HCT116 (cell line): ENCODE measurements around the gene RNF8. TPM values are rescaled to one million over a fixed set of nuclear protein-coding genes. Genes with fewer than 3 reads are reported as not detected.

Experiments
- ATAC-seq: fragments of 200-7000 bp; cut with Tn5 transposase; 2 replicates; pipeline ENCODE4 v1.9.1; 2020; ENCODE audit warnings: mild to moderate bottlenecking, moderate library complexity
- BruUV-seq: library from RNA; stranded (reverse); fragments of 400-500 nt; replicated peaks from 2 replicates; lab custom pipeline; 2021; lab: Mats Ljungman, UMichigan
- CTCF ChIA-PET: fragments of 300-600 bp; sonication (Branson Sonifier 250); formaldehyde crosslinking; loops from one replicate; lab custom pipeline; 2021; ENCODE audit warnings: antibody characterized with exemption; lab: Charles Lee
- POLR2A ChIA-PET: fragments of 300-600, 350-600 bp; sonication (Branson Sonifier 250); formaldehyde crosslinking; loops from one replicate; lab custom pipeline; 2021; ENCODE audit warnings: antibody characterized with exemption; lab: Charles Lee
- RAD21 ChIA-PET, 2 experiments: fragments of 300-600 bp; sonication (Branson Sonifier 250); formaldehyde crosslinking; loops; one replicate each; lab custom pipeline; 2023; ENCODE audit warnings: low total read pairs in 2 of 2; ENCODE audit not compliant: uncharacterized antibody in 2 of 2, unreplicated experiment in 2 of 2, low non-redundant PET in 1 of 2; lab: Charles Lee
- DNase-seq: peaks from one replicate; pipeline ENCODE4 v3.0.0-alpha.2; 2010; ENCODE audit warnings: low read depth, low spot score
- H2AFZ ChIP-seq: fragments of 200-600 bp; shearing (Covaris generic), sonication (generic); 2 replicates; pipeline ENCODE4 v1.6.1; 2017; ENCODE audit warnings: low read depth, mixed run types, mixed read lengths, antibody characterized with exemption, low read length; ENCODE audit not compliant: poor library complexity, severe bottlenecking
- H3K27ac ChIP-seq: 2 replicates; pipeline ENCODE4 v1.5.1; 2012; ENCODE audit warnings: low read depth, low read length
- H3K27me3 ChIP-seq: fragments of 200-600 bp; sonication (generic); 2 replicates; pipeline ENCODE4 v1.6.1; 2016; ENCODE audit warnings: mixed run types, low read length, mixed read lengths; ENCODE audit not compliant: insufficient read depth
- H3K36me3 ChIP-seq, 2 experiments: fragments of 200-500 bp in 1 of 2; fragments of 200-600 bp in 1 of 2; sonication (Bioruptor generic) in 1 of 2; sonication (generic) in 1 of 2; 2 replicates each; pipeline versions ENCODE4 v1.5.1 to v1.6.1; 2014 to 2016; ENCODE audit warnings: low read length in 2 of 2, inconsistent platforms in 1 of 2, mixed read lengths in 1 of 2, mixed run types in 1 of 2; ENCODE audit not compliant: insufficient read depth in 2 of 2, control insufficient read depth in 1 of 2
- H3K4me1 ChIP-seq, 2 experiments: fragments of 200-600 bp in 1 of 2; sonication (generic) in 1 of 2; 2 replicates each; pipeline versions ENCODE4 v1.5.1 to v1.6.1; 2012 to 2017; ENCODE audit warnings: low read length in 2 of 2, inconsistent platforms in 1 of 2, mild to moderate bottlenecking in 1 of 2, mixed read lengths in 1 of 2, mixed run types in 1 of 2, moderate library complexity in 1 of 2; ENCODE audit not compliant: insufficient read depth in 2 of 2, control insufficient read depth in 1 of 2
- H3K4me2 ChIP-seq: fragments of 200-600 bp; sonication (generic); 2 replicates; pipeline ENCODE4 v1.6.1; 2017; ENCODE audit warnings: mixed run types, low read length, mixed read lengths
- H3K4me3 ChIP-seq, 2 experiments: fragments of 200-600 bp in 1 of 2; sonication (generic) in 1 of 2; replicated peaks in 1 of 2; 2 replicates each; pipeline ENCODE4 v1.5.1; 2011 to 2016; ENCODE audit warnings: low read length in 2 of 2, control low read depth in 1 of 2, low read depth in 1 of 2, mild to moderate bottlenecking in 1 of 2, mixed read lengths in 1 of 2, mixed run types in 1 of 2
- H3K79me2 ChIP-seq: fragments of 200-600 bp; sonication (generic); 2 replicates; pipeline ENCODE4 v1.6.1; 2017; ENCODE audit warnings: mild to moderate bottlenecking, mixed run types, low read length, moderate library complexity, mixed read lengths; ENCODE audit not compliant: insufficient read depth
- H3K9ac ChIP-seq: fragments of 200-600 bp; sonication (generic); 2 replicates; pipeline ENCODE4 v1.6.1; 2016; ENCODE audit warnings: low read length, mixed read lengths
- H3K9me2 ChIP-seq: fragments of 200-600 bp; sonication (generic), shearing (Covaris generic); 2 replicates; pipeline ENCODE4 v1.6.1; 2017; ENCODE audit warnings: mixed run types, mild to moderate bottlenecking, moderate library complexity; ENCODE audit not compliant: insufficient read depth
- H3K9me3 ChIP-seq, 2 experiments: fragments of 200-500 bp in 1 of 2; fragments of 200-600 bp in 1 of 2; sonication (Bioruptor generic) in 1 of 2; sonication (generic) in 1 of 2; 2 replicates each; pipeline ENCODE4 v1.6.1; 2014 to 2017; ENCODE audit warnings: low read length in 2 of 2, mixed read lengths in 2 of 2, inconsistent platforms in 1 of 2, low read depth in 1 of 2, mild to moderate bottlenecking in 1 of 2, mixed run types in 1 of 2, moderate library complexity in 1 of 2; ENCODE audit not compliant: control insufficient read depth in 1 of 2, insufficient read depth in 1 of 2
- H4K20me1 ChIP-seq: fragments of 200-600 bp; sonication (generic), shearing (Covaris generic); 2 replicates; pipeline ENCODE4 v1.6.1; 2017; ENCODE audit warnings: mixed run types, mild to moderate bottlenecking, moderate library complexity; ENCODE audit not compliant: insufficient read depth
- ATF3 ChIP-seq: IDR thresholded peaks from 2 replicates; pipeline ENCODE4 v1.6.1; 2012
- CBX3 ChIP-seq: IDR thresholded peaks from 2 replicates; pipeline ENCODE4 v1.6.1; 2012; ENCODE audit warnings: low read depth
- CEBPB ChIP-seq: IDR thresholded peaks from 2 replicates; pipeline ENCODE4 v1.6.1; 2012; ENCODE audit warnings: low read depth
- CTCF ChIP-seq, 3 experiments: fragments of 200-600 bp in 1 of 3; sonication (generic) in 1 of 3; IDR thresholded peaks in 2 of 3; conservative IDR thresholded peaks in 1 of 3; 2 replicates each; pipeline ENCODE4 v1.5.1; 2012 to 2017; ENCODE audit warnings: low read depth in 2 of 3, low read length in 2 of 3, antibody characterized with exemption in 1 of 3, borderline replicate concordance in 1 of 3, control low read depth in 1 of 3, mild to moderate bottlenecking in 1 of 3, mixed read lengths in 1 of 3, mixed run types in 1 of 3, moderate library complexity in 1 of 3; ENCODE audit not compliant: insufficient read depth in 1 of 3
- EGR1 ChIP-seq: IDR thresholded peaks from 2 replicates; pipeline ENCODE4 v1.6.1; 2012; ENCODE audit warnings: low read depth
- ELF1 ChIP-seq: IDR thresholded peaks from 2 replicates; pipeline ENCODE4 v1.6.1; 2012; ENCODE audit warnings: low read depth, borderline replicate concordance
- EZH2 ChIP-seq: fragments of 200-600 bp; sonication (generic); IDR thresholded peaks from 2 replicates; pipeline ENCODE4 v1.6.1; 2017; ENCODE audit warnings: antibody characterized with exemption, mixed run types
- EZH2phosphoT487 ChIP-seq: fragments of 200-600 bp; IDR thresholded peaks from 2 replicates; pipeline ENCODE4 v1.6.1; 2018; ENCODE audit warnings: antibody characterized with exemption, borderline replicate concordance
- FOSL1 ChIP-seq: IDR thresholded peaks from 2 replicates; pipeline ENCODE4 v1.6.1; 2012; ENCODE audit warnings: low read depth
- POLR2AphosphoS5 ChIP-seq: IDR thresholded peaks from 2 replicates; pipeline ENCODE4 v1.6.1; 2011; ENCODE audit warnings: mild to moderate bottlenecking, low read depth, low read length, moderate library complexity
- SIN3A ChIP-seq: IDR thresholded peaks from 2 replicates; pipeline ENCODE4 v1.6.1; 2012; ENCODE audit warnings: low read depth
- SRF ChIP-seq: IDR thresholded peaks from 2 replicates; pipeline ENCODE4 v1.6.1; 2012; ENCODE audit warnings: low read depth
- TCF7L2 ChIP-seq: IDR thresholded peaks from 2 replicates; pipeline ENCODE4 v1.7.0; 2011; ENCODE audit warnings: borderline replicate concordance, inconsistent platforms; ENCODE audit not compliant: insufficient read depth, insufficient read length; ENCODE audit errors: extremely low read depth
- YY1 ChIP-seq: IDR thresholded peaks from 2 replicates; pipeline ENCODE4 v1.6.1; 2011; ENCODE audit warnings: low read length, low read depth, moderate library complexity, mild to moderate bottlenecking; ENCODE audit not compliant: insufficient replicate concordance; ENCODE audit errors: extremely low read depth
- ZBTB33 ChIP-seq: IDR thresholded peaks from 2 replicates; pipeline ENCODE4 v1.6.1; 2011; ENCODE audit warnings: mild to moderate bottlenecking, low read length, moderate library complexity; ENCODE audit not compliant: insufficient replicate concordance; ENCODE audit errors: extremely low read depth
- ZFX ChIP-seq: fragments of 450-650 bp; IDR thresholded peaks from 2 replicates; pipeline ENCODE4 v1.6.1; 2017
- ZNF274 ChIP-seq: fragments of 200-500 bp; sonication (Bioruptor generic); IDR thresholded peaks from 2 replicates; pipeline ENCODE4 v1.6.1; 2014; ENCODE audit warnings: mild to moderate bottlenecking, low read depth, low read length, inconsistent platforms
- intact Hi-C: fragments of 100-400 bp; cut with micrococcal nuclease; formaldehyde crosslinking; loops from 2 replicates; pipeline ENCODE4 v1.10.0; 2022
- total RNA-seq: library from RNA; stranded (reverse); gene quantifications from one replicate; pipeline ENCODE4 v1.2.1, GENCODE V29; 2021; ENCODE audit not compliant: unreplicated experiment

Gene RNF8
- total RNA-seq, 1 experiment from 2014 or later: 28.0 TPM

- RAD21 ChIA-PET: no interaction called here
- POLR2A ChIA-PET: no interaction called here
- Histone ChIP-seq H3K9me3 (no peaks in the 10 kb centered on the region), H3K36me3 (peaks cover 0 to 2% of the 10 kb centered on the region in 2 experiments; a peak in 1 of 4 replicates), H2AFZ (no peak overlapping the region), H4K20me1 (no peaks in the 10 kb centered on the region), H3K79me2 (no peaks in the 10 kb centered on the region), H3K27me3 (no peaks in the 10 kb centered on the region), H3K27ac (no peak overlapping the region), H3K9me2 (no peaks in the 10 kb centered on the region), H3K9ac (no peak overlapping the region), H3K4me3 (no peak overlapping the region), H3K4me1 (no peaks in the 10 kb centered on the region), H3K4me2 (no peak overlapping the region)
- TF ChIP-seq EGR1 (no peak), ELF1 (no peak), FOSL1 (no peak), CTCF (IDR thresholded peaks at IDR 0.05 in 2 of 3, conservative IDR thresholded peaks at IDR 0.05 in 1 of 3; ENCODE audit: borderline replicate concordance in 1 of 3, insufficient read depth in 1 of 3, low read depth in 2 of 3, low read length in 2 of 3) (no peak), ATF3 (no peak), CEBPB (no peak), EZH2phosphoT487 (no peak), SIN3A (no peak), ZBTB33 (no peak), EZH2 (no peak), TCF7L2 (no peak), POLR2AphosphoS5 (no peak), CBX3 (no peak), YY1 (no peak), ZNF274 (no peak), SRF (no peak), ZFX (no peak)
- intact Hi-C loops: no loop called here
- CTCF ChIA-PET: no interaction called here
- ATAC-seq (no peak), DNase-seq (no peak)
- BruUV-seq: no TSS peak
These were observed 20.9 kb upstream of the RNF8 start for GRCh38 chr6:37332894-37333293.
